H1 (cell line): Measurements from ENCODE around the gene TOR1B. TPM values are rescaled to one million over a fixed set of nuclear protein-coding genes. Genes with fewer than 3 reads are reported as not detected.

ENCODE experiments used
- ATF2 ChIP-seq: IDR thresholded peaks from 2 replicates; pipeline ENCODE4 v1.6.1; 2012; ENCODE audit warnings: low read length, inconsistent platforms
- CEBPB ChIP-seq: IDR thresholded peaks from 2 replicates; pipeline ENCODE4 v1.6.1; 2012; ENCODE audit warnings: low read depth, low read length
- EP300 ChIP-seq, 2 experiments: IDR thresholded peaks; 1 replicate in 1 of 2; 2 replicates in 1 of 2; pipeline ENCODE4 v1.6.1; 2011 to 2012; ENCODE audit warnings: low read depth in 2 of 2, low read length in 2 of 2, mild to moderate bottlenecking in 2 of 2, borderline replicate concordance in 1 of 2, inconsistent platforms in 1 of 2, moderate library complexity in 1 of 2
- polyA plus RNA-seq, 7 experiments: library from polyadenylated mRNA; depleted of rRNA in 3 of 7; stranded (reverse) in 5 of 7; unstranded in 2 of 7; fragments of >200 nt in 5 of 7; fragments of 200-250 nt in 2 of 7; gene quantifications; 1 replicate in 5 of 7; 2 replicates in 1 of 7; 4 replicates in 1 of 7; pipeline versions ENCODE4 v1.2.1 to v1.2.3, GENCODE V29; 2011 to 2013; ENCODE audit warnings: missing spikeins in 2 of 7, mixed read lengths in 2 of 7
- total RNA-seq: library from RNA; stranded (reverse); fragmentation: NEBNext Ultra II Directional; extraction: Animal tissue kit (Norgen Biotek cat#: 25700); gene quantifications from 2 replicates; pipeline ENCODE4 v1.2.1, GENCODE V29; 2021

The TOR1B gene
- total and polyA plus RNA-seq, 2 of the 8 experiments (the other 6 are each of a cell fraction or from before 2014, with no cell fraction given): 11.4 to 17.4 TPM

DNA sequence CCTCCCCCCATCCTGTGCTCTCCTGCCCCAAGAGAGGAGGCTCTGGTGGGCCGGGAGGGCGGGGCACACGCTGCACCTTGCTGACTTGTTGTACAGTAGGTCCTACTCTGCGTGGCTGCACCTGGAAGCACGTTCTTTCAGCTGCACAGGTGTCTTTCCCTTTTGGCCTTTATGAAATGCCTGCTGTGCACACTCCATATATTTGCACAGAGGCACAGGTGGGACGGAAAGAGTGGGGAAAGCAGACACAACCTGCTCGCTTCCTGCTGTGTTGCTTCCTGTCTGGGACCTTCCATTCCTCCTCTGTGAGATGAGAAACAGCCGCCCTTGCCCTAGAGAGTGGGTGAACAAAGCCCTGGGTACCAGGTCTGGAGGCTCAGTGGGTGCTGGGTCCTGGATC lies 37.0 kb downstream of the TOR1B start (continued):
- TF ChIP-seq ATF2 (no peak), CEBPB (no peak), EP300 (IDR thresholded peaks at IDR 0.05; ENCODE audit: borderline replicate concordance in 1 of 2, low read depth in 2 of 2, low read length in 2 of 2) (no peak)
